Ovary (tissue), 9 donors: ENCODE results near the gene MAP1B. TPM values are rescaled to one million over a fixed set of nuclear protein-coding genes. Genes with fewer than 3 reads are reported as not detected.

ENCODE experiments used
- DNase-seq, 5 donors: peaks; one replicate each; pipeline ENCODE4 v3.0.0-alpha.2; 2019 to 2020
- H3K27ac ChIP-seq, 2 donors: fragments of 200-600 bp; one replicate each; pipeline versions ENCODE4 v1.5.1 to v1.8.0; 2019 to 2022
- H3K27me3 ChIP-seq: fragments of 200-600 bp; one replicate; pipeline ENCODE4 v1.8.0; 2022
- H3K36me3 ChIP-seq: fragments of 200-600 bp; sonication (generic); one replicate; pipeline ENCODE4 v1.5.1; 2019
- H3K4me1 ChIP-seq: one replicate; pipeline ENCODE4 v1.8.1; 2013; ENCODE audit warnings: mild to moderate bottlenecking, moderate library complexity; ENCODE audit not compliant: insufficient read depth
- H3K4me3 ChIP-seq: fragments of 200-600 bp; sonication (generic); one replicate; pipeline ENCODE4 v1.5.1; 2017
- H3K9me3 ChIP-seq, 2 donors: fragments of 200-600 bp in 1 of 2; sonication (generic) in 1 of 2; one replicate each; pipeline versions ENCODE4 v1.5.1 to v1.8.1; 2013 to 2019; ENCODE audit warnings: mild to moderate bottlenecking in 1 of 2, moderate library complexity in 1 of 2
- EP300 ChIP-seq: sonication (generic); formaldehyde crosslinking; IDR thresholded peaks from one replicate; pipeline ENCODE4 v1.6.1; 2017; ENCODE audit warnings: antibody characterized with exemption
- POLR2A ChIP-seq: fragments of 450-650 bp; IDR thresholded peaks from one replicate; pipeline ENCODE4 v1.6.1; 2017; ENCODE audit warnings: antibody characterized with exemption, mild to moderate bottlenecking, moderate library complexity
- WGBS, 3 donors: extraction: QIAGEN DNeasy Blood & Tissue Kit in 1 of 3; methylation state at CpG; one replicate each; pipeline versions ENCODE4 v1.1.5 to v1.1.7; 2013 to 2017; 5-methylcytosine and 5-hydroxymethylcytosine counted together
- intact Hi-C, 4 donors: fragments of 100-400 bp; cut with DNase I; formaldehyde crosslinking; loops; one replicate each; pipeline versions ENCODE4 v1.11.0 to v1.15.1; 2022 to 2023
- polyA plus RNA-seq, 2 donors: library from polyadenylated mRNA; stranded (reverse); fragments of 200-250 nt in 1 of 2; fragments of 350-450 nt in 1 of 2; fragmentation: Illumina TruSeq in 1 of 2; extraction: RNeasy Lipid Tissue Mini Kit (QIAGEN cat#74804) in 1 of 2; gene quantifications; one replicate each; pipeline ENCODE4 v1.2.3, GENCODE V29; 2013 to 2014
- total RNA-seq, 7 donors: library from RNA; depleted of rRNA in 2 of 7; stranded (reverse); fragments of >200 nt in 2 of 7; fragmentation: NEBNext Ultra II Directional in 3 of 7; extraction: Animal tissue kit (Norgen Biotek cat#: 25700) in 3 of 7; gene quantifications; one replicate each; pipeline versions ENCODE4 v1.1.0 to v1.2.4, GENCODE V29; 2016 to 2023
- TF ChIP-seq, protein P1 (sequence below), 3 donors: fragments of 450-650 bp in 2 of 3; fragments of 200-600 bp in 1 of 3; IDR thresholded peaks; one replicate each; pipeline versions ENCODE4 v1.5.1 to v1.8.0; 2016 to 2022; ENCODE audit warnings: antibody characterized with exemption in 3 of 3, mild to moderate bottlenecking in 1 of 3
- donor health status: DM: no; HTN: no; CAD: no; lungs with moderate emphysema.
- donor health status: DM: no; HTN: no; CAD: no.
- donor health status: Bipolar disorder and iron deficiency.
- donor health status: DM: yes; HTN: yes; CAD: no.
- donor health status: DM: no; HTN: no; CAD: no.
- donor health status: DM: yes; HTN: yes; CAD: no.

The MAP1B gene
- total and polyA plus RNA-seq, 9 donors = 4.4 to 126 (median 47.7) TPM

DNA sequence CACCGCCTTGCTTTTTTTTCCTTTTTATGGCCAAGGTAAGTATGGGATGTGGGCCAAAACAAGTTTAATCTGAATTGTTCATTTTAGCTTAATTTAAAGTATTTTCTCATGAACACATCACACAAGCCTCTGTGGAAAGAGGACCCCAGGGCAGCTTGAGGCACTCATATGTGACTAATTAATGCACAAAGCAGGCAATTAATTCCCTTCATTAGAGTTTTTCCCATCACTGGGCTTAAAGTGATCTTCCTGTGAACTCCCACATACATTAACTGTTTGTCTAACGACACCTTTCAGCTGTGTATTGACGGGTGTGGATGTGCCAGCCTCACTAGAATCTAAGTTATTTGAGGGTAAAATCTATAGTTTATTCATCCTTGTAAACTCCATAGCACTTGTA, 109.5 kb downstream of the MAP1B start:
- H3K27me3 ChIP-seq = no peaks in the 10 kb centered on the region
- H3K4me1 ChIP-seq = no peaks in the 10 kb centered on the region
- intact Hi-C loops = loop anchor here in 1 of 4 donors (10.0 kb wide), 1 partner anchor 72 kb away; no protein-coding TSS in a partner anchor
- no peak for DNase-seq
- H3K27ac ChIP-seq = no peak overlapping the region
- WGBS, 3 donors = 82 to 90% (median 87%) methylated on average over 3 of the region's 3 CpGs
- TF ChIP-seq, protein P1, sequence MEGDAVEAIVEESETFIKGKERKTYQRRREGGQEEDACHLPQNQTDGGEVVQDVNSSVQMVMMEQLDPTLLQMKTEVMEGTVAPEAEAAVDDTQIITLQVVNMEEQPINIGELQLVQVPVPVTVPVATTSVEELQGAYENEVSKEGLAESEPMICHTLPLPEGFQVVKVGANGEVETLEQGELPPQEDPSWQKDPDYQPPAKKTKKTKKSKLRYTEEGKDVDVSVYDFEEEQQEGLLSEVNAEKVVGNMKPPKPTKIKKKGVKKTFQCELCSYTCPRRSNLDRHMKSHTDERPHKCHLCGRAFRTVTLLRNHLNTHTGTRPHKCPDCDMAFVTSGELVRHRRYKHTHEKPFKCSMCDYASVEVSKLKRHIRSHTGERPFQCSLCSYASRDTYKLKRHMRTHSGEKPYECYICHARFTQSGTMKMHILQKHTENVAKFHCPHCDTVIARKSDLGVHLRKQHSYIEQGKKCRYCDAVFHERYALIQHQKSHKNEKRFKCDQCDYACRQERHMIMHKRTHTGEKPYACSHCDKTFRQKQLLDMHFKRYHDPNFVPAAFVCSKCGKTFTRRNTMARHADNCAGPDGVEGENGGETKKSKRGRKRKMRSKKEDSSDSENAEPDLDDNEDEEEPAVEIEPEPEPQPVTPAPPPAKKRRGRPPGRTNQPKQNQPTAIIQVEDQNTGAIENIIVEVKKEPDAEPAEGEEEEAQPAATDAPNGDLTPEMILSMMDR (IDR thresholded peaks at IDR 0.05) = no peak
- TF ChIP-seq POLR2A = no peak
- TF ChIP-seq EP300 = no peak
- H3K4me3 ChIP-seq = no peak overlapping the region
- H3K9me3 ChIP-seq = no peaks in the 10 kb centered on the region
- H3K36me3 ChIP-seq = no peaks in the 10 kb centered on the region

DNA sequence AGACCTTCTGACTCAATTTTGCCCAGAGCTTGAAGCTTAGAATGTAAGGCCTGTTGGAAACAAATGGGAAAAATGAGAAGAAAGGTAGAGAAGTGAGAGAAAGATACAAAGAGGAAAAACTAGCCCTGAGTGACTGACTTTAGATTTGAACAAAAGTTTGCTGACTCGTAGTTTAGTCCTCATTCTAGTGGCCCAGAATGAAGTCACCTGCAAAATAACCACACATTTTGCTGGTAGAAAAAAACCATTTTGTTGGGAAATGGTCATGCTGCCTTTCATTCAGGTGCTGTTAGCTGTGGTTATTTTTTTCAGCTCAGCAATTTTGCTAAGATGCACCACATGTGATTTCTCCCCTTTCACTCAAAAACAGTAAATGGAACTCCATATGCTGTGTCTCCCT, 113.8 kb downstream of the MAP1B start:
- 95 to 100% (median 96%) methylated on average over 1 of the region's 1 CpG for WGBS, 3 donors
- DNase-seq = no peak
- peaks cover 2% of the 10 kb centered on the region for H3K4me1 ChIP-seq
- no peaks in the 10 kb centered on the region for H3K36me3 ChIP-seq
- H3K9me3 ChIP-seq = no peaks in the 10 kb centered on the region
- H3K27ac ChIP-seq = no peak overlapping the region
- intact Hi-C loops = no loop called here
- no peak overlapping the region for H3K4me3 ChIP-seq
- no peaks in the 10 kb centered on the region for H3K27me3 ChIP-seq
- TF ChIP-seq, protein P1 (IDR thresholded peaks at IDR 0.05) = no peak
- TF ChIP-seq POLR2A (no peak), EP300 (no peak)

DNA sequence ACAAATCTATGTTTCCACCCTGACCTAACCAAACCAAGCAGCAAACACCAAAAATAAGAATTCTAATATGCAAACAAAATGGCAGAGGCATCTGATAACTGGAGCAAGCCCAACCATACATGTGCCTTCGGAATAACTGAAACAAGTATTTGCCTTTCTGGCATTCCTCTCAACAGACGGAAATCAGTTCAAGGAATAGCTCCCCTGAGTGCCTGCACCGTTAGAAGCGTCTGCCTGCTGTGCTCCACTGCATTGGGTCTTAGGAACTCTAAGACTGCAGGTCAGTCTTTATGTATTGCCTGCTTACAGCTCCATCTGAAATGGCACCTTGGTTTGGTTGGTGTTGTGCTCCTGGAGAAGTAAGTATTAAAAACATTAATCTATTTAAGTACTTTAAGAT, 114.3 kb downstream of the MAP1B start:
- H3K9me3 ChIP-seq = no peaks in the 10 kb centered on the region
- no peak for TF ChIP-seq POLR2A
- TF ChIP-seq, protein P1 (IDR thresholded peaks at IDR 0.05) = no peak
- H3K27me3 ChIP-seq = no peaks in the 10 kb centered on the region
- H3K27ac ChIP-seq = no peak overlapping the region
- no peaks in the 10 kb centered on the region for H3K36me3 ChIP-seq
- DNase-seq = no peak
- 75 to 91% (median 76%) methylated on average over 4 of the region's 4 CpGs for WGBS, 3 donors
- H3K4me3 ChIP-seq = no peak overlapping the region
- peaks cover 2% of the 10 kb centered on the region for H3K4me1 ChIP-seq
- intact Hi-C loops = no loop called here

DNA sequence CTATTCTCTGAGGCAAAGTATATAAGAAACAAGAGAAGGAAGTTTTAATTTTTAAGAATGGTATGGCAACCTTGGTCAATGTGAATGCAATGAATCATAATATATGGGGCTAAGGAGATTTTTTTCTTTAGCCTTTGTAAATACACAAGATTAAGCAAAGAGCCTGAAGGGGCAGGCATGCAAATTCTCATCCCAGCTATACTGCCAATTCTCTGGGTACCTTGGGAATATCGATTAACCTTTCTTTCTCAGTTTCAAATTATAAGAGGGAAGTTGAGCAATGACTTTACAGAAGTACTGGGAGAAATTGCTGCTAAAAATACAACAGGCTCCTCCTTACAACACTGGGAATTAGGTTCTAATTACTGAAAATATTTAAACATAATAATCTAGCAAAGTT, 115.2 kb downstream of the MAP1B start:
- WGBS, 3 donors = 93 to 98% (median 96%) methylated on average over 1 of the region's 1 CpG
- Histone ChIP-seq H3K36me3 (no peaks in the 10 kb centered on the region), H3K9me3 (no peaks in the 10 kb centered on the region), H3K4me1 (peaks cover 2% of the 10 kb centered on the region), H3K27me3 (no peaks in the 10 kb centered on the region), H3K4me3 (no peak overlapping the region), H3K27ac (no peak overlapping the region)
- no peak for DNase-seq
- intact Hi-C loops = no loop called here
- TF ChIP-seq, protein P1 (IDR thresholded peaks at IDR 0.05) = no peak
- no peak for TF ChIP-seq EP300
- no peak for TF ChIP-seq POLR2A

DNA sequence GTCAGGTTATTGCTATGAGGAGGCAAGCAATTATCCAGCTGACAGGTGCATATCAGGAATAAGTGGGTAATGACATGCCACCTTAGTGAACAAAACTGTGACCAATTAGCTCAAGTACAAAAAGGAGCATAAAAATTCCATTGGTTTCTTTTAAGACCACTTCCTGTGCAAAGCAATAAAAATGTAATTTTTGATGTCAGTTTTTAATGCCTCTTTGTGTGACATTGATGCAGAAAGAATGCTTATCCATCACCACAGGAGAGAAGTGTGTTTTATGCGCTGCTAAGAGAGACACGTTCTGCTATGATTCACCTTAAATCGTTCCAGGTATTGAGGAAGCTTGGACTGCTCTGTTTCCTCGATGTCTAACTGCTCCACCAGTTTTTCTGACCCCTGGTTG, 116.1 kb downstream of the MAP1B start:
- DNase-seq = no peak
- Histone ChIP-seq H3K9me3 (no peaks in the 10 kb centered on the region), H3K4me1 (peaks cover 2% of the 10 kb centered on the region), H3K27me3 (no peaks in the 10 kb centered on the region), H3K4me3 (no peak overlapping the region), H3K36me3 (no peaks in the 10 kb centered on the region), H3K27ac (no peak overlapping the region)
- 95 to 97% (median 96%) methylated on average over 4 of the region's 4 CpGs for WGBS, 3 donors
- intact Hi-C loops = no loop called here
- TF ChIP-seq, protein P1 (IDR thresholded peaks at IDR 0.05) = no peak
- TF ChIP-seq POLR2A (no peak), EP300 (no peak)
